HepG2 (cell line): ENCODE measurements around the gene TSPYL2. TPM values are rescaled to one million over a fixed set of nuclear protein-coding genes. Genes with fewer than 3 reads are reported as not detected.
A peak's percentile ranks its signal among the peaks of the same experiment; 100 is the strongest.

ENCODE experiments used
- AKNA ChIP-seq: sonication (generic); formaldehyde crosslinking; IDR thresholded peaks from 2 replicates; pipeline ENCODE4 v1.4.0; 2020; ENCODE audit warnings: missing genetic modification reagents, borderline replicate concordance
- CHD4 ChIP-seq: fragments of 200-600 bp; sonication (generic); IDR thresholded peaks from 2 replicates; pipeline ENCODE4 v1.7.0; 2017; ENCODE audit warnings: mild to moderate bottlenecking, low read length, borderline replicate concordance
- HNF1B ChIP-seq: sonication (generic); formaldehyde crosslinking; IDR thresholded peaks from 2 replicates; pipeline ENCODE4 v1.5.1; 2020; ENCODE audit warnings: mild to moderate bottlenecking, moderate library complexity, missing genetic modification reagents
- HNF4A ChIP-seq: sonication (generic); formaldehyde crosslinking; IDR thresholded peaks from 2 replicates; pipeline ENCODE4 v1.4.0; 2020; ENCODE audit warnings: missing genetic modification reagents
- KLF6 ChIP-seq: IDR thresholded peaks from 2 replicates; pipeline ENCODE4 v1.8.0; 2016; ENCODE audit warnings: missing biosample characterization, missing genetic modification reagents
- NFRKB ChIP-seq: fragments of 450-650 bp; IDR thresholded peaks from 2 replicates; pipeline ENCODE4 v1.6.1; 2017
- RFXAP ChIP-seq: sonication (generic); formaldehyde crosslinking; IDR thresholded peaks from 2 replicates; pipeline ENCODE4 v1.4.0; 2020; ENCODE audit warnings: missing genetic modification reagents, borderline replicate concordance
- SPEN ChIP-seq: sonication (generic); formaldehyde crosslinking; IDR thresholded peaks from 2 replicates; pipeline ENCODE4 v1.5.1; 2020; ENCODE audit warnings: low read depth, mild to moderate bottlenecking, missing genetic modification reagents
- TFDP1 ChIP-seq: IDR thresholded peaks from 2 replicates; pipeline ENCODE4 v1.6.1; 2016; ENCODE audit warnings: missing compliant biosample characterization, missing genetic modification reagents, borderline replicate concordance
- TMF1 ChIP-seq: sonication (generic); formaldehyde crosslinking; IDR thresholded peaks from 2 replicates; pipeline ENCODE4 v1.8.1; 2022; ENCODE audit warnings: low read depth, missing genetic modification reagents
- ZBTB20 ChIP-seq: sonication (generic); formaldehyde crosslinking; IDR thresholded peaks from 2 replicates; pipeline ENCODE4 v1.8.1; 2023; ENCODE audit warnings: missing genetic modification reagents, low read depth, mild to moderate bottlenecking, borderline replicate concordance
- ZFX ChIP-seq: sonication (generic); formaldehyde crosslinking; IDR thresholded peaks from 2 replicates; pipeline ENCODE4 v1.4.0; 2020; ENCODE audit warnings: mild to moderate bottlenecking, low read depth, missing genetic modification reagents, moderate library complexity
- ZNF329 ChIP-seq: sonication (generic); formaldehyde crosslinking; IDR thresholded peaks from 2 replicates; pipeline ENCODE4 v1.9.0; 2021; ENCODE audit warnings: low read depth, mild to moderate bottlenecking, missing genetic modification reagents
- ZNF557 ChIP-seq: sonication (generic); formaldehyde crosslinking; IDR thresholded peaks from 2 replicates; pipeline ENCODE4 v1.4.0; 2020; ENCODE audit warnings: missing genetic modification reagents
- ZNF607 ChIP-seq: sonication (generic); formaldehyde crosslinking; IDR thresholded peaks from 2 replicates; pipeline ENCODE4 v1.5.1; 2020; ENCODE audit warnings: missing genetic modification reagents, mild to moderate bottlenecking, borderline replicate concordance
- ZNF841 ChIP-seq: sonication (generic); formaldehyde crosslinking; IDR thresholded peaks from 2 replicates; pipeline ENCODE4 v1.8.1; 2023; ENCODE audit warnings: missing genetic modification reagents, borderline replicate concordance
- ZXDC ChIP-seq: sonication (generic); formaldehyde crosslinking; IDR thresholded peaks from 2 replicates; pipeline ENCODE4 v1.5.0; 2020; ENCODE audit warnings: mild to moderate bottlenecking, missing genetic modification reagents
- polyA plus RNA-seq, 8 experiments: library from polyadenylated mRNA; depleted of rRNA in 3 of 8; stranded (reverse) in 7 of 8; unstranded in 1 of 8; fragments of >200 nt; fragmentation: Illumina TruSeq in 4 of 8; extraction: Trizol in 4 of 8; gene quantifications; 2 replicates each; pipeline versions ENCODE4 v1.2.1 to v1.2.3, GENCODE V29; 2011 to 2016; ENCODE audit warnings: low read depth in 4 of 8, missing spikeins in 1 of 8, mixed read lengths in 1 of 8; ENCODE audit not compliant: insufficient read depth in 1 of 8
- total RNA-seq, 5 experiments: library from RNA; depleted of rRNA; stranded (reverse); fragments of >200 nt; fragmentation: Illumina TruSeq; extraction: Trizol; gene quantifications; 2 replicates each; pipeline ENCODE4 v1.2.3, GENCODE V29; 2016; ENCODE audit warnings: low read depth in 1 of 5

TSPYL2 gene
- total and polyA plus RNA-seq, 2 of the 13 experiments (the other 11 are each of a cell fraction or from before 2014, with no cell fraction given): 10.1 to 15.5 TPM

- TF ChIP-seq RFXAP (CRISPR knock-in tag) (peak; percentile 71), SPEN (CRISPR knock-in tag) (0 out of 2 replicates have a peak, but pooled peaks have one; percentile 23), ZNF329 (CRISPR knock-in tag) (no peak), HNF1B (CRISPR knock-in tag) (0 out of 2 replicates have a peak, but pooled peaks have one; percentile 27), ZXDC (CRISPR knock-in tag) (no peak), ZNF557 (CRISPR knock-in tag) (no peak), CHD4 (no peak), HNF4A (no peak), ZBTB20 (CRISPR knock-in tag) (no peak), TFDP1 (CRISPR knock-in tag) (peak; percentile 73; the same call in 1 of the 2 replicates), NFRKB (no peak), ZNF607 (no peak), KLF6 (CRISPR knock-in tag) (no peak), ZFX (CRISPR knock-in tag) (peak; percentile 91), ZNF841 (CRISPR knock-in tag) (no peak), AKNA (CRISPR knock-in tag) (no peak), TMF1 (CRISPR knock-in tag) (0 out of 2 replicates have a peak, but pooled peaks have one; percentile 66)
Measured at GRCh38 chrX:53093748-53094581, 11.8 kb downstream of the TSPYL2 start, which contains the start of gene KANTR (continued).
